Glomerular visceral epithelial cell (primary cell): Measurements from ENCODE around the gene TNFRSF6B.

Experiments used
- DNase-seq: peaks from one replicate; pipeline ENCODE4 v3.0.0-alpha.2; 2016; ENCODE audit errors: extremely low spot score

Gene TNFRSF6B

DNA sequence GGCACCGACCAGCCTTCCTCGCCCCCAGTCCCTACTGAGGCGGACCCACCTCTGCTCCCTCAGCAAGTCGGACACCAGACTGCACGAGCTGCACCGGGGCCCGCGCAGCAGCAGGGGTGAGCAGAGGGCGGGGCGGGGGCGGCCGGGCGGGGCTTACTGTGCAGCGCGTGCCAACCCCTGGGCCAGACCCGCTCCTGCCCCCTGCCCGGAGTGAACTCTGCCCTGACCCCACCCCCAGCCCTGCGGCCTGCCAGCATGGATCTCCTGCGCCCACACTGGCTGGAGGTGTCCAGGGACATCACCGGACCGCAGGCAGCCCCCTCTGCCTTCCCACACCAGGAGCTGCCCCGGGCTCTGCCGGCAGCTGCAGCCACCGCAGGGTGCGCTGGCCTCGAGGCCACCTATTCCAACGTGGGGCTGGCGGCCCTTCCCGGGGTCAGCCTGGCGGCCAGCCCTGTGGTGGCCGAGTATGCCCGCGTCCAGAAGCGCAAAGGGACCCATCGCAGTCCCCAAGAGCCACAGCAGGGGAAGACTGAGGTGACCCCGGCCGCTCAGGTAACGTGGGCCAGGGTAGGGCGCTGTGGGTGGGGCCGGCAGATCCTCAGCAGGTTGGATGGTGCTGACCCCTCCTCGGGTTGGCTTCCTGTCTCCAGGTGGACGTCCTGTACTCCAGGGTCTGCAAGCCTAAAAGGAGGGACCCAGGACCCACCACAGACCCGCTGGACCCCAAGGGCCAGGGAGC lies 41.7 kb downstream of the TNFRSF6B start:
- DNase-seq = no peak

DNA sequence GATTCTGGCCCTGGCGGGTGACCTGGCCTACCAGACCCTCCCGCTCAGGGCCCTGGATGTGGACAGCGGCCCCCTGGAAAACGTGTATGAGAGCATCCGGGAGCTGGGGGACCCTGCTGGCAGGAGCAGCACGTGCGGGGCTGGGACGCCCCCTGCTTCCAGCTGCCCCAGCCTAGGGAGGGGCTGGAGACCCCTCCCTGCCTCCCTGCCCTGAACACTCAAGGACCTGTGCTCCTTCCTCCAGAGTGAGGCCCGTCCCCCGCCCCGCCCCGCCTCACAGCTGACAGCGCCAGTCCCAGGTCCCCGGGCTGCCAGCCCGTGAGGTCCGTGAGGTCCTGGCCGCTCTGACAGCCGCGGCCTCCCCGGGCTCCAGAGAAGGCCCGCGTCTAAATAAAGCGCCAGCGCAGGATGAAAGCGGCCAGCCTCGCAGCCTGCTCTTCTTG lies 42.3 kb downstream of the TNFRSF6B start:
- DNase-seq = peak; percentile 1

DNA sequence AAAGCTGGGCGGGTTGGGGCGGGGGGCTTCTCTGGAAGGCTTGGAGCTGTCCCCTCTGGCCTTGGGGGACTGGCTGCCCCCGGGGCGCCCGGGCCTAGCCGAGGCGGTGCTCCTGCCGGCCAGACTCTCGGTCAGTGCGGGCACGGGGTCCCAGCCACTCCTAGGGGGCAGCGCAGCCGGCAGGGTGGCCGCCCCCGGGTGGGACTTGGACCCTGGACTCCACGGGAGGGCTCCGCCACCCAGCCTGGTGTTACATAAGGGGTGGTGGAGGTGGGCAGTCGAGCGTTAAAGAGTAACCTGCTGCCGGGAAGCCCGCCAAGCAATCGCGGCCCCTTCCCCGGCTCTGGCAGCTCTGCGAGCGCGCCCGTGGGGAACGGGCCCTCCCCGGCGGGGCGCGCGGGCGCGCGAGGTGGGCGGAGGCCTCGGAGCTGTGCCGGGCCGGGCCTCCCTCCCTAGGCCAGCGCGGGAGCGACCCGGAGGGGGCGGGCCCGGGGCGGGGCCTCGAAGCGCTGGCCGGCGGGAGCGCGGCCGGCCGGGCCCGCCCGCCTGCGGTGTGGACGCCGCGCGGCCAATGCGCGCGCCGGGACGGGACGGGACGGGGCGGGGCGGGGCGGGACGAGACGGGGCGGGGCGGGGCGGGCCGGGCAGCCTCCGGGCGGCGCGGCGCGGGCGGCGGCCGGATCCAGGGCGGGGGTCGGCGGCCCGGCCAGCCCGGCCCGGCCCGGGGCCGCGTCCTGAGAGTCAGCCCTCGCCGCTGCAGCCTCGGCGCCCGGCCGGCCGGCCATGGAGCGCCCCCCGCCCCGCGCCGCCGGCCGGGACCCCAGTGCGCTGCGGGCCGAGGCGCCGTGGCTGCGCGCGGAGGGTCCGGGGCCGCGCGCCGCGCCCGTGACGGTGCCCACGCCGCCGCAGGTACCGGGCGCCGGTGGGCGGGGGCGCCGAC lies 42.9 kb downstream of the TNFRSF6B start, which contains the start of gene SLC2A4RG:
Gene SLC2A4RG, plus strand, starts transcription at position 647 of the 940 bp plus-strand sequence. Its CDS starts 137 bp downstream, at position 784.
- DNase-seq = peak; percentile 90

DNA sequence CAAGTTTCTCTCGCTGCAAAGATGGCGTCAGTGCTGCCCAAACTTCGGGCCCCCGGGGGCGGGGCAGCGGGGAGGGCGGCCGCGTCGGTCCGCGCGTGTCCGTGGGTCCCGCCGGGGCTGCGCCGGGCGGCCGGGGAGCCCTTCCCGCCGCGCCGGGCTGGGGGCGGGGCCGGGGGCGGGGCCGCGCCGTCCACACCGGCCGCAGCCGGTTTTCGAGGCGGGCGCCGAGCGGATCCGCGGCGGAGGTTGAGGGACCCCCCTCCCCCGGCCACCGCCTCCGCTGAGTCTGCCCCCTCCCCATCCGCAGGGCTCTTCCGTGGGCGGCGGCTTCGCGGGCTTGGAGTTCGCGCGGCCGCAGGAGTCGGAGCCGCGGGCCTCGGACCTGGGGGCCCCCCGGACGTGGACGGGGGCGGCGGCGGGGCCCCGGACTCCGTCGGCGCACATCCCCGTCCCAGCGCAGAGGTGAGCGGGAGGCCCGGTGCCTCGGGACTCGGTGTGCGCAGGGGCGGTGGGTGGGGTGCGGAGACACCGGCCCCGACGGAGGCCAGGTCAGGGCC lies 43.7 kb downstream of the TNFRSF6B start:
- peak; percentile 61 for DNase-seq

DNA sequence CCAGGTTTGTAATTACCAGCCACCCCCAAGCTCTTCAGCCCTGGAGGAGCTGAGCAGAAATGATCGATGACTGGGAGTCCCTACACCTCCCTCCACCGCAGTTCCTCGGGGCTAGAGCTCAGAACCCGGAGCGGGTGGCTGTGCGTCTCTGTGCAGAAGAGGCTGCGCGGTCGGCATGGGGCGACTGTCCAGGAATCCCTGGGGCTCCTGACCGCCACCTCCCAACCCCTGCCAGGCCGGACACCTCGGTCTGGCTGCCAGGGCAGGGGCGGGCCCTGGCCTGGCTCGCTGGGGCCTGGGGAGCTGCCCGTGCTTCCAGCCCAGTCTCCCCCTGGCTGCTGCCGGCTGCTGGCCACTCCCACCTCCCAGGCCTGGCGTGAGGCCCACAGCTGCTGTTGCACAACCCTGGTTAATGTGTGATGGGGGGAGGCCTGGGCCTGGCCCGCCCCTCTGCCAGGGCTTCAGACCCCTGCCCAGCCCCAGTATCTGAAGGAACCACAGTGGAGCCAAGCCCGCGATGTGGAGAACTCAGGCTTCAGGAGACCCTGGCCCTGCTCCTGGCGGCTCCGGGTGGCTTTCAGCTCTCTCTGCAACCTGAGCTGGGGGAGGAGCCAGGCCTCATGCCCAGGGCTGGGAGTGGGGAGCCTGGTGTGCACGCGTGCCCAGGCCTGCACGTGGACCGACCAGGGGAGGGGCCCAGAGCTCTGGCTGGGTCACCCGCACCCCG lies 44.3 kb downstream of the TNFRSF6B start:
- peak; percentile 96 for DNase-seq

DNA sequence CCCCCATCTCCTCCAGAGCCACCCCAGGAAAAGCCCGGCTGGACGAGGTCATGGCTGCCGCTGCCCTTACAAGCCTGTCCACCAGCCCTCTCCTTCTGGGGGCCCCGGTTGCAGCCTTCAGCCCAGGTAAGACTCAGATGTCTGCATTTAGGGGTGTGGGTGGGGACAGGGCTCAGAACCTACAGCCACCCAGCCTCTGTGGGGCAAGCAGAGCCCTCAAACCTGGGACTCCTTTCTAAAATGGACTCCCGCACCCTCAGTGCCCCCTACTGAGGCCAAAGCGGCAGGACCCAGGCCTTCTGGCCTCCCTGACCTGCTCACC lies 44.9 kb downstream of the TNFRSF6B start:
- no peak for DNase-seq

DNA sequence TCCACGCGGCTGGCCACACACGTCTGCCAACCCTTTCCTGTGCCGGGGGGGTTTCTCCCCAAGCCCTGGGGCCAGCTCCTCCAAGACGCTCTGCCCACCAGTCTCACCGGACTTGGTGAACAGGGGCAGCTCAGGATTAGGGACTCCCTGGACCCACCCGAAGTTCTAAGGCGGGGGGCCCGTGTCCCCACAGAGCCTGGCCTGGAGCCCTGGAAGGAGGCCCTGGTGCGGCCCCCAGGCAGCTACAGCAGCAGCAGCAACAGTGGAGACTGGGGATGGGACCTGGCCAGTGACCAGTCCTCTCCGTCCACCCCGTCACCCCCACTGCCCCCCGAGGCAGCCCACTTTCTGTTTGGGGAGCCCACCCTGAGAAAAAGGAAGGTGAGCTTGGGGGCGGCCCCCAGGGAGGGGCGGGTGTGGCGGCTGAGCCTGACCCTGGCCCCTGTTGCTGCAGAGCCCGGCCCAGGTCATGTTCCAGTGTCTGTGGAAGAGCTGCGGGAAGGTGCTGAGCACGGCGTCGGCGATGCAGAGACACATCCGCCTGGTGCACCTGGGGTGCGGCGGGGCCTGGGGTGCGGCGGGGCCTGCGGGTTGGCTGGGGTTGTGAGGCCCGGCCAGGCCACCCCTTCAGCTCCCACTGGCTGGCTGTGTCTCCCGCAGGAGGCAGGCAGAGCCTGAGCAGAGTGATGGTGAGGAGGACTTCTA lies 45.4 kb downstream of the TNFRSF6B start:
- DNase-seq = no peak

DNA sequence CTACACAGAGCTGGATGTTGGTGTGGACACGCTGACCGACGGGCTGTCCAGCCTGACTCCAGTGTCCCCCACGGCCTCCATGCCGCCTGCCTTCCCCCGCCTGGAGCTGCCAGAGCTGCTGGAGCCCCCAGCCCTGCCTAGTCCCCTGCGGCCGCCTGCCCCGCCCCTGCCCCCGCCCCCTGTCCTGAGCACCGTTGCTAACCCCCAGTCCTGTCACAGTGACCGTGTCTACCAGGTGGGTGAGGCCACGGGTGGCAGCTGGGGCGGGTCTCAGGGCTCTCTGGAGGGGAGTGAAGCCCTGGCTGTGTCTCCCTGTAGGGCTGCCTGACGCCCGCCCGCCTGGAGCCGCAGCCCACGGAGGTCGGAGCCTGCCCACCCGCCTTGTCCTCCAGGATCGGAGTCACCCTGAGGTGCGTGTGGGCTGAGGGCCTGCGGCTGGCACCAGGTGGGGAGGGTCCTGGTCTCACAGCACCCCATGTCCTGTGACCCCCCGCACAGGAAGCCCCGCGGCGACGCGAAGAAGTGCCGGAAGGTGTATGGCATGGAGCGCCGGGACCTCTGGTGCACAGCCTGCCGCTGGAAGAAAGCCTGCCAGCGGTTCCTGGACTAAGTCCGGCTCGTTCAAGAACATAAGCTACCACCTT lies 46.1 kb downstream of the TNFRSF6B start:
- DNase-seq = no peak

DNA sequence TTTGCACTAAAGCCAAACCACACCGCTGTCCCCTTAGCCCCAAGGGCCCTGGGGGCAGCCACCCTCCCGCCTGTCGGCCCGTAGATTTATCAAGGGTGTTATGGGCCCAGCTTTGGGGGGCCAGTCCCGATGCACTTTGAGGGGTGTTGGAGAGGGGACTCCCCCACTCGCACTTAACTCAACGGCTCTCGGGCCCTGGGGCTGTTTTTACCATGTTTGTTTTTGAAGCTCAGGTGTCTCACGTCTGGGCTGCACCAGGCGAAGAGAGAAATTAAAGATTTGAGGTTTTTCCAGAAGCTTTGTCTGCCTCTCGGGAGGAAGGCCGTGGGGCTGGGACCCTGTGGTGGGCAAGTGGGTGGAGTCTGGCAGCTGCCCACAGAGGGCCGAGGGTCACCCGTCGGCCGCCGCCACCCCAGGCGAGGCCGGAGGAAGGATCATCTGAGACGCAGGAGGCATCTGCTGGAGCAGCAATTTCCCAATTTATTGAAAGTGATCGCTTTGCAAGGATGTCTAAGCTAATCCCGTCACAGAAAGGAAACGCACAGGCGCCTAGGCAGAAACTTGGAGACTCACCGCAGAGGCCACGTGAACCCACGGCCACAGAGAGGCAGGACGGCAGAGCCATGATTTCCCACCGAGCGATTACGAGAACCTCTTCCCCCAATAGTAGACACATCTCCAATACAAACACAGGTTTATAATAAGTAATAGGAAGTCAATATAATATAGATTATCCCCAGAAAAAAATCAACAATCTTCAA lies 46.9 kb downstream of the TNFRSF6B start:
- DNase-seq = no peak

DNA sequence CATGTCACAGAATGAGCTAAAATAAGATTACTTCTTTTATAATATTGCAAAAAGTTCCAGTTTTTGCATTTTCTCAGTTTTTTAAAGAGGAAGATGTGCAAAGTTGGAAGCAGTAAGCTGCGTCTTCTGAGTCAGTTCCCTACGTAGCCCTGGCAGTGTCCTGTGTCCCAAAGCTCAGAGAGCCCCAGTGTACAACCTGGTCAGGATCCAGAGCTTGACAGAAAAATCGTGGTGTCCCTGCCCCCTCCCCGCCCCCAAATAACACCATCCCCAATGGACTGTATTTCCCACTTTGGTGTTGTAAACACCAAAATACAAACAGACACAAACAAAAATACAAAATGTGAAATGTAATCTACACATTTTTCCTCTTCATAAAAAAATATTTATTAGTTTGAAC lies 47.7 kb downstream of the TNFRSF6B start:
- DNase-seq = no peak

DNA sequence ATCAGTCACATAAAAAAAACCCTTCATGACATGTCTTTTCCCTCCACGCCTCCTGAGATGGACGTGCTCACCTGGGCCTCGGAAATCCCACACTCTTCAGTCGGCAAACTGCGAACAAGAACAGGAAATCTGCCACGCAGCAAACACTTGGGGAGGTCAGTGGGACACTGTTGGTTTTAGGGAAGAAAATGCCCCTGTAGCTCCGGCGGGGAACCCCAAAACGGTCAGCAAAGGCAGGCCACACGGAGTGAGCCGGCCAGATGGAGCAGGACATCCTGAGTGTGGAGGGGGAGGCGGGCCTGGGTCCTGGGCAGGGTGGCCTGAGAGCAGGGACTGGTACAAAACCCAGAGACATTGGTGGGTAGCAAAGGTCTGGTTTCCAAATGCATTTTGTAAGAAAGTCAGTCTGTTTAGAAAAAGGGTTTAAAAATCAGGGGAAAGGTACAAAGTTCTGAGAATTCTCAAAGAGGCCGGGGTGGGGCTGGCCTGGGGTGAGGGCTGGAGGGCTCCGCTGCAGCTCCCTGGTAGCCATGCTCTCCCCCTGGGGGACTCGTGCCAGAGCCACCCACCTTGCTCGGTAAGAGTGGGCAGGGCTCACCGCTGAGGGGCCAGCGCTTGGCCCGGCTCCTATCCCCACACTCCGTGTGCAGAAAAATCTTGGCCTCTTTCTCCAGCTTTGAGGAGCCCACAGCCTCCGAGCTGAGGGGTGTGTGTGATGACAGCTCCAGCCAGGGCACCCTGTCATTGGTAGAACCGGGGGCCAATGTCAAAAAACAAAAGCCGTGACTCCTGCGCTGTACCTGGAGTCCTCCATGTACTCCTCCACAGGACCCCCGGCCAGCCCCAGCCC lies 48.3 kb downstream of the TNFRSF6B start:
- no peak for DNase-seq

DNA sequence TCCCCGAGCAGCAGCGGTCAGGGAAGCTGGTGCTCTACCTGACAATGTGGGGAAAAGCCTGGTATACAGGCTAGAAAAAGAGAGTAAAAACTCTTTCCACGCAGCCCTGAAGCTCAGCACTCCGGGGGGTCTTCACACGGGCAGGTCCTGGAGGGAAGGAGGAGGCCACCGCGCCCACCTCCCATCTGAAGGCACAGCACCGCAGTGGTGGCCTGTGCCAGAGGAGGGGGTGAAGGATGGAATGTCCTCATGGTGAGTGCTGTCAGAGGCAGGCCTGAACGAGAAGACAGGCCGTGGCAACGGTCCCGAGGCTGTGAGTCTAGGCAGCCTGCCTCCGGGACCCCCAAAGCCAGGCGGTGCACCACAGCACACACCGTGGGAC lies 49.0 kb downstream of the TNFRSF6B start:
- DNase-seq = no peak

DNA sequence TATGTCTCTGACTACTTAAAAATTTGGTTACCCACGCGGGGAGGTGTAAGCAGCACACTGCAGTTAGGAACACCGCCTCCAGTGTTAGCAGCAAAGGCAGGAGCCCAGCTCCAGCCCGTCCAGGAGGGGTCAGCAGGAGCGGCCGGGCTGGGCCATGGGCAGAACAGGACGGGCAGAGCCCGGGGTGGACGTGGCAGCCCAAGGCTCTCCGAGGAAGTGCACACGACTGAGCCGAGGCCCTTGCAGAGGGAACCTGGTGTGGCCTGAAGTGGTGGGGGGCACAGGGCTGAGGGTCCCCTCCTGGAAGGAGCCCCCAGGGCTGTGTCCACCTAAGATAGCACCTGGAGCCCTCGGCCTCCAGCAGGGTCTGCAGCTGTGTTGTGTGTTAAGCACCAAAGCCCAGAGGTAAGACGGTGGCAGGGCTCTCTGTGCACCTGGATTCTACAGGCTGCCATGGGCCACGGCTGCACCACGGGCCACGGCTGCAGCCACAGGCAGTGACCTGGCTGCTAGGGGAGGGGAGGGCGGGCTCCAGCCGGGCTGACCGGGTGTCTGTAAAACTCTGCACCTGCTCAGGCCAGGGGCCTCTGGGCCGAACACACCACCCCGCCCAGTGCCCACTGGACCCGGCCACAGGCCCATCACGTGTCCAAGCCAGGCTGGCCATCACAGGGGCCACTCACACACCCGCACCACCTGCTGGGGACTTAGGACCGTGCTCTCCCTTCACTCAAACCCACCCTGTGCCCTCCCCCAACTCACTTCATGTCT lies 49.7 kb downstream of the TNFRSF6B start:
- DNase-seq = no peak

DNA sequence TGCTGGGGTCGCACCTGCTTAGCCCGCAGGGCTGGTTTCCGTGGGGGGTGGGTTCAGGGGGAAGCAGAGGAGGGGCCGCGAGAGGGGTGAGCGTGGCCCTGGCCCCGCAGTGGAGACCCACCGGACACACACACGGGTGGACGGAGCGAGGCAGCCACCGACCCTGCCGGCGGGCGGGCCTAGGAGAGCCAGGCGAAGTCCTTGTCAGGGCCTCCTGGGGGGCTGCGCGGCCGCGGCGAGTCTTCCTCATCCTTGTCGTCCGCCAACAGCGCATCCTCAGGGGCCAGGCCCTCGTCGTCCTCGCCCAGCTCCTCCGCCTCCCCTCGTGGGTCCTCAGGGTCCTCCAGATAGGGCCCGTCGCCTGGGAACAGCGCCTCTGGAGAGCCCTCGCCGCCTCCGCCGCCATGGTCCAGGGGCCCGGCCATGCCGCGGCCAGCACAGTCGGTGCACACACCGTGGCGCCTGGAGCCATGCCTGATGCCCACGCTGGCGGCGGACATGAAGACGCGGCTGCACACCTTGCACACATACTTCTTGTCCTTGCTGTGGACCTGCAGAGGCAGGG lies 50.4 kb downstream of the TNFRSF6B start:
- no peak for DNase-seq

DNA sequence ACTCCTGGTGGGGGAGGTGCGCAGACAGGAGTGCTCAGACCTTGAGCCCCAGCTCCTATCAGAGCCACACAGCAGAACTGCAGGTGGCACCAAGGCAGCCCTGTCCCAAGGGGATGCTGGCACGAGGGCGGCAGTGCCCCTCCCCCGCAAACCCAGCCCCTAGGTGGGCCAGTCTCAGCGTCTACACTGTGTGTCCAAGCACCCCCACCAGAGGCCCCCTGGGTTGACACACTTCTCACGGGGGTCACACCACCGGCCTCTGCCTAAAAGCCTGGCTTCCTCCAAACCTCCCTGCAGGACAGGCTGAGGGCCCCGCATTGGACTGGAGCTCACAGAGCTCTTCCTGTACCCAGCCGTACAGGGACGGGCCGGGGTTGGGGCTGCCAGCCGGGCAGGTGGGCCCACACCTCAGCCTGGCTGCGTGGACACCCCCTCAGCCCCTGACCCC lies 51.2 kb downstream of the TNFRSF6B start:
- DNase-seq = no peak
